H1 (cell line): ENCODE data around the gene HM13. TPM values are rescaled to one million over a fixed set of nuclear protein-coding genes. Genes with fewer than 3 reads are reported as not detected.
A peak's percentile ranks its signal among the peaks of the same experiment; 100 is the strongest.

Experiments
- CTCF ChIA-PET: fragments of 300-600 bp; sonication (Branson Sonifier 250); formaldehyde crosslinking; loops from one replicate; lab custom pipeline; 2021; ENCODE audit not compliant: partially characterized antibody; lab: Charles Lee
- POLR2A ChIA-PET: fragments of 300-600 bp; sonication (Branson Sonifier 250); formaldehyde crosslinking; loops from one replicate; lab custom pipeline; 2021; ENCODE audit warnings: inconsistent platforms; ENCODE audit not compliant: partially characterized antibody; lab: Charles Lee
- DNase-seq, 2 experiments: peaks; one replicate each; pipeline versions ENCODE4 v3.0.0 to v3.0.0-alpha.2; 2010 to 2022; ENCODE audit warnings: low spot score in 2 of 2, low read depth in 1 of 2, mixed read lengths in 1 of 2
- FAIRE-seq: peaks from 2 replicates; lab custom pipeline; 2011; peaks lifted over from hg19 to GRCh38; lab: Jason Lieb, UNC
- H2AFZ ChIP-seq: 2 replicates; pipeline ENCODE4 v1.8.1; 2012; ENCODE audit warnings: low read length, inconsistent platforms
- H2AK5ac ChIP-seq: 2 replicates; pipeline ENCODE4 v1.6.1; 2013; ENCODE audit warnings: low read depth, low read length
- H2BK120ac ChIP-seq: replicated peaks from 2 replicates; pipeline ENCODE3; 2013; ENCODE audit warnings: low read depth, low read length, inconsistent platforms
- H2BK12ac ChIP-seq: 2 replicates; pipeline ENCODE4 v1.6.1; 2013; ENCODE audit warnings: low read depth, low read length
- H2BK15ac ChIP-seq: 2 replicates; pipeline ENCODE4 v1.6.1; 2013; ENCODE audit warnings: low read length
- H2BK20ac ChIP-seq: 2 replicates; pipeline ENCODE4 v1.6.1; 2013; ENCODE audit warnings: low read length
- H2BK5ac ChIP-seq: 2 replicates; pipeline ENCODE4 v1.6.1; 2013; ENCODE audit warnings: low read depth, low read length
- H3K14ac ChIP-seq: 2 replicates; pipeline ENCODE4 v1.6.1; 2013; ENCODE audit warnings: inconsistent platforms; ENCODE audit not compliant: insufficient read length
- H3K18ac ChIP-seq: 2 replicates; pipeline ENCODE4 v1.6.1; 2013; ENCODE audit warnings: low read length; ENCODE audit errors: extremely low read depth
- H3K23ac ChIP-seq: 2 replicates; pipeline ENCODE4 v1.6.1; 2013; ENCODE audit warnings: inconsistent platforms; ENCODE audit not compliant: insufficient read length
- H3K23me2 ChIP-seq: 2 replicates; pipeline ENCODE4 v1.6.1; 2013; ENCODE audit warnings: low read depth, low read length
- H3K27ac ChIP-seq: 2 replicates; pipeline ENCODE4 v1.6.1; 2011; ENCODE audit warnings: low read depth, low read length, inconsistent platforms
- H3K27me3 ChIP-seq, 4 experiments: replicated peaks in 1 of 4; 1 replicate in 1 of 4; 2 replicates in 3 of 4; pipeline versions ENCODE4 v1.6.1 to v1.8.1; 2011 to 2013; ENCODE audit warnings: low read length in 3 of 4, mild to moderate bottlenecking in 3 of 4, inconsistent platforms in 2 of 4, mixed read lengths in 2 of 4, moderate library complexity in 1 of 4; ENCODE audit not compliant: control insufficient read depth in 3 of 4, insufficient read depth in 3 of 4; ENCODE audit errors: extremely low read depth in 1 of 4
- H3K36me3 ChIP-seq, 4 experiments: 2 replicates each; pipeline versions ENCODE4 v1.6.1 to v1.8.1; 2011 to 2013; ENCODE audit warnings: mild to moderate bottlenecking in 4 of 4, low read length in 3 of 4, moderate library complexity in 2 of 4, control low read depth in 1 of 4, inconsistent platforms in 1 of 4; ENCODE audit not compliant: insufficient read depth in 4 of 4, control insufficient read depth in 2 of 4
- H3K4ac ChIP-seq: replicated peaks from 2 replicates; pipeline ENCODE3; 2013; ENCODE audit warnings: low read length, low read depth, mixed read lengths, inconsistent platforms; ENCODE audit not compliant: insufficient read length
- H3K4me1 ChIP-seq, 4 experiments: replicated peaks in 1 of 4; 1 replicate in 1 of 4; 2 replicates in 3 of 4; pipeline versions ENCODE4 v1.6.1 to v1.8.1; 2011 to 2013; ENCODE audit warnings: low read length in 3 of 4, inconsistent platforms in 2 of 4, mixed read lengths in 1 of 4; ENCODE audit not compliant: insufficient read depth in 4 of 4, control insufficient read depth in 3 of 4
- H3K4me2 ChIP-seq, 2 experiments: 2 replicates each; pipeline versions ENCODE4 v1.6.1 to v1.8.1; 2011 to 2013; ENCODE audit warnings: low read depth in 2 of 2, low read length in 2 of 2, control low read depth in 1 of 2, inconsistent platforms in 1 of 2, mild to moderate bottlenecking in 1 of 2; ENCODE audit not compliant: insufficient read depth in 1 of 2
- H3K4me3 ChIP-seq, 4 experiments: fragments of 200-600, 300-600 bp in 1 of 4; sonication (generic), shearing (Covaris generic), sonication (Bioruptor Twin) in 1 of 4; 2 replicates each; pipeline versions ENCODE4 v1.5.1 to v1.8.1; 2011 to 2016; ENCODE audit warnings: low read length in 4 of 4, low read depth in 3 of 4, control low read depth in 2 of 4, inconsistent platforms in 2 of 4, mild to moderate bottlenecking in 2 of 4, mixed read lengths in 1 of 4, moderate library complexity in 1 of 4; ENCODE audit not compliant: insufficient read depth in 2 of 4; ENCODE audit errors: extremely low read depth in 1 of 4
- H3K56ac ChIP-seq: replicated peaks from 2 replicates; pipeline ENCODE3; 2013; ENCODE audit warnings: low read depth, mild to moderate bottlenecking, mixed read lengths, low read length, inconsistent platforms; ENCODE audit not compliant: insufficient read length
- H3K79me1 ChIP-seq: 2 replicates; pipeline ENCODE4 v1.6.1; 2013; ENCODE audit warnings: low read depth, low read length, control low read depth
- H3K79me2 ChIP-seq, 2 experiments: 2 replicates each; pipeline versions ENCODE4 v1.6.1 to v1.8.1; 2012 to 2013; ENCODE audit warnings: low read length in 2 of 2, mild to moderate bottlenecking in 2 of 2, inconsistent platforms in 1 of 2; ENCODE audit not compliant: insufficient read depth in 2 of 2, control insufficient read depth in 1 of 2
- H3K9ac ChIP-seq, 4 experiments: replicated peaks in 1 of 4; 1 replicate in 1 of 4; 2 replicates in 3 of 4; pipeline versions ENCODE4 v1.6.1 to v1.8.1; 2011 to 2013; ENCODE audit warnings: low read depth in 3 of 4, low read length in 3 of 4, control low read depth in 2 of 4, mild to moderate bottlenecking in 2 of 4, moderate library complexity in 2 of 4, inconsistent platforms in 1 of 4; ENCODE audit errors: extremely low read depth in 1 of 4
- H3K9me3 ChIP-seq, 2 experiments: 2 replicates each; pipeline versions ENCODE4 v1.6.1 to v1.8.1; 2012 to 2013; ENCODE audit warnings: mild to moderate bottlenecking in 2 of 2, moderate library complexity in 2 of 2, control low read depth in 1 of 2, inconsistent platforms in 1 of 2, low read depth in 1 of 2, low read length in 1 of 2, mixed read lengths in 1 of 2; ENCODE audit not compliant: insufficient read depth in 2 of 2
- H4K20me1 ChIP-seq, 2 experiments: replicated peaks in 1 of 2; 2 replicates each; pipeline versions ENCODE3 to v1.8.1; 2011 to 2013; ENCODE audit warnings: inconsistent platforms in 2 of 2, low read length in 2 of 2, mild to moderate bottlenecking in 1 of 2; ENCODE audit not compliant: insufficient read depth in 2 of 2, control insufficient read depth in 1 of 2
- H4K5ac ChIP-seq: 2 replicates; pipeline ENCODE4 v1.6.1; 2013; ENCODE audit warnings: low read length, low read depth, mixed read lengths, inconsistent platforms; ENCODE audit not compliant: insufficient read length
- H4K8ac ChIP-seq: 2 replicates; pipeline ENCODE4 v1.8.0; 2013; ENCODE audit warnings: mild to moderate bottlenecking, moderate library complexity, low read length, inconsistent platforms; ENCODE audit not compliant: insufficient read depth; ENCODE audit errors: extremely low read depth
- H4K91ac ChIP-seq: replicated peaks from 2 replicates; pipeline ENCODE3; 2013; ENCODE audit warnings: low read length, mixed read lengths, inconsistent platforms; ENCODE audit not compliant: insufficient read length
- E2F6 ChIP-seq: IDR thresholded peaks from 2 replicates; pipeline ENCODE4 v1.6.1; 2012; ENCODE audit warnings: inconsistent platforms
- POLR2AphosphoS5 ChIP-seq: IDR thresholded peaks from 2 replicates; pipeline ENCODE4 v1.6.1; 2011; ENCODE audit warnings: low read depth, low read length
- TAF7 ChIP-seq: optimal IDR thresholded peaks from 2 replicates; pipeline ENCODE3; 2011; ENCODE audit warnings: low read depth, mild to moderate bottlenecking, inconsistent platforms, low read length, moderate library complexity, borderline replicate concordance
- WGBS, 2 experiments: shearing (Covaris generic) in 1 of 2; methylation state at CpG; one replicate each; pipeline versions ENCODE4 v1.1.6 to v1.1.7; 2013 to 2015; ENCODE audit warnings: low lambda C conversion rate in 2 of 2, mixed read lengths in 2 of 2, inconsistent platforms in 1 of 2, low coverage in 1 of 2, missing lambda C conversion rate in 1 of 2; ENCODE audit not compliant: insufficient replicate concordance in 2 of 2, insufficient coverage in 1 of 2, insufficient read length in 1 of 2; ENCODE audit errors: extremely low coverage in 1 of 2, missing lambda C conversion rate in 1 of 2; 5-methylcytosine and 5-hydroxymethylcytosine counted together
- polyA plus RNA-seq, 7 experiments: library from polyadenylated mRNA; depleted of rRNA in 3 of 7; stranded (reverse) in 5 of 7; unstranded in 2 of 7; fragments of >200 nt in 5 of 7; fragments of 200-250 nt in 2 of 7; gene quantifications; 1 replicate in 5 of 7; 2 replicates in 1 of 7; 4 replicates in 1 of 7; pipeline versions ENCODE4 v1.2.1 to v1.2.3, GENCODE V29; 2011 to 2013; ENCODE audit warnings: missing spikeins in 2 of 7, mixed read lengths in 2 of 7
- total RNA-seq: library from RNA; stranded (reverse); fragmentation: NEBNext Ultra II Directional; extraction: Animal tissue kit (Norgen Biotek cat#: 25700); gene quantifications from 2 replicates; pipeline ENCODE4 v1.2.1, GENCODE V29; 2021

Gene HM13
- total and polyA plus RNA-seq, 2 of the 8 experiments (the other 6 are each of a cell fraction or from before 2014, with no cell fraction given), result 118 to 183 TPM

GRCh38 chr20:31516651-31517050 lies 2.4 kb downstream of the HM13 start:
- TF ChIP-seq TAF7, result no peak
- TF ChIP-seq POLR2AphosphoS5, result 0 out of 2 replicates have a peak, but pooled peaks have one; percentile 7
- TF ChIP-seq E2F6, result no peak
- H3K4ac ChIP-seq, result no peak overlapping the region
- H3K27ac ChIP-seq, result no peak overlapping the region
- H3K14ac ChIP-seq, result no peak overlapping the region
- H3K18ac ChIP-seq, result no peak overlapping the region
- no peak overlapping the region for H2BK120ac ChIP-seq
- H4K8ac ChIP-seq, result no peak overlapping the region
- no peak overlapping the region; the same call in 1 of the 2 replicates for H2BK5ac ChIP-seq
- no peak overlapping the region for H3K4me3 ChIP-seq
- peaks cover 7% of the 10 kb centered on the region for H3K23me2 ChIP-seq
- H3K23ac ChIP-seq, result no peak overlapping the region
- no peak overlapping the region for H3K9ac ChIP-seq
- no peak overlapping the region for H4K5ac ChIP-seq
- H3K56ac ChIP-seq, result no peak overlapping the region
- ChIA-PET POLR2A (interaction anchor here (1.3 to 2.5 kb wide), 2 partner anchors 12 to 90 kb away, joined by 3 to 5 read pairs; no protein-coding TSS in a partner anchor), CTCF (interaction anchor here (0.9 to 1.0 kb wide), 2 partner anchors 14 to 96 kb away, joined by 3 to 5 read pairs; no protein-coding TSS in a partner anchor)
- no peak for DNase-seq
- H3K79me2 ChIP-seq, result peaks cover 7 to 47% of the 10 kb centered on the region in 2 experiments
- no peak overlapping the region for H2BK12ac ChIP-seq
- no peaks in the 10 kb centered on the region for H3K27me3 ChIP-seq
- 0 out of 4 replicates have a peak overlapping the region, but pooled peaks of 1 of the 2 experiments have one; percentile 9 for H3K4me2 ChIP-seq
- FAIRE-seq, result no peak
- no peak overlapping the region for H2AK5ac ChIP-seq
- H3K4me1 ChIP-seq, result peaks cover 0 to 15% (median 7%) of the 10 kb centered on the region in 4 experiments; a peak in 4 of 7 replicates
- H4K20me1 ChIP-seq, result peaks cover 4 to 18% of the 10 kb centered on the region in 2 experiments
- no peak overlapping the region for H2BK15ac ChIP-seq
- H4K91ac ChIP-seq, result no peak overlapping the region
- WGBS, 2 experiments, result 98% methylated on average over 2 of the region's 2 CpGs; no CpG with 5 or more reads in 1 of the 2 experiments
- peaks cover 0 to 3% (median under 1%) of the 10 kb centered on the region in 4 experiments; a peak in 2 of 8 replicates for H3K36me3 ChIP-seq
- H2AFZ ChIP-seq, result no peak overlapping the region
- no peak overlapping the region for H2BK20ac ChIP-seq
- H3K9me3 ChIP-seq, result no peaks in the 10 kb centered on the region
- peaks cover 10% of the 10 kb centered on the region for H3K79me1 ChIP-seq
